NCI-H69 (cell line): Measurements from ENCODE around the gene NXPE2.
"Not testable (repeated sequence)": the region's sequence is repeated elsewhere in the genome, so short reads cannot be mapped to it uniquely, and the experiment has no call there.

Experiments used
- DNase-seq: peaks from one replicate; lab custom pipeline; 2025; lab: John Stamatoyannopoulos, UW

The NXPE2 gene

GRCh38 chr11:114678125-114679036 is at the start of gene NXPE2:
Gene NXPE2, plus strand, starts transcription at chr11:114678527. Its CDS starts 49 bp downstream, at chr11:114678576.
- DNase-seq: no peak

GRCh38 chr11:114631445-114631965 is 46.8 kb upstream of the NXPE2 start:
- peak; percentile 22 for DNase-seq

- DNase-seq: not testable (repeated sequence)
Measured at GRCh38 chr11:114639440-114639839, 38.9 kb upstream of the NXPE2 start.

GRCh38 chr11:114650661-114651060 is 27.7 kb upstream of the NXPE2 start:
- no peak for DNase-seq

- no peak for DNase-seq
Measured at GRCh38 chr11:114651145-114651718, 27.1 kb upstream of the NXPE2 start.

- no peak for DNase-seq
Measured at GRCh38 chr11:114653148-114653547, 25.2 kb upstream of the NXPE2 start.

GRCh38 chr11:114664641-114665040 is 13.7 kb upstream of the NXPE2 start:
- DNase-seq: no peak

- DNase-seq: no peak
Measured at GRCh38 chr11:114666760-114667159, 11.6 kb upstream of the NXPE2 start.

- DNase-seq: no peak
Measured at GRCh38 chr11:114668109-114668508, 10.2 kb upstream of the NXPE2 start.

- DNase-seq: no peak
Measured at GRCh38 chr11:114673661-114674060, 4.7 kb upstream of the NXPE2 start.

GRCh38 chr11:114679505-114679904 is 1.2 kb downstream of the NXPE2 start:
- DNase-seq: peak; percentile 8

GRCh38 chr11:114683007-114683406 is 4.7 kb downstream of the NXPE2 start:
- no peak for DNase-seq

GRCh38 chr11:114684636-114685035 is 6.3 kb downstream of the NXPE2 start:
- DNase-seq: no peak

GRCh38 chr11:114685097-114685496 is 6.8 kb downstream of the NXPE2 start:
- DNase-seq: no peak

- DNase-seq: peak; percentile 36
Measured at GRCh38 chr11:114705280-114706024, 27.1 kb downstream of the NXPE2 start.

- no peak for DNase-seq
Measured at GRCh38 chr11:114709960-114710359, 31.6 kb downstream of the NXPE2 start.

- no peak for DNase-seq
Measured at GRCh38 chr11:114713756-114714155, 35.4 kb downstream of the NXPE2 start.

GRCh38 chr11:114719562-114719961 is 41.2 kb downstream of the NXPE2 start:
- DNase-seq: no peak

- DNase-seq: no peak
Measured at GRCh38 chr11:114724916-114725524, 46.7 kb downstream of the NXPE2 start.

GRCh38 chr11:114725623-114726022 is 47.3 kb downstream of the NXPE2 start:
- DNase-seq: no peak

- no peak for DNase-seq
Measured at GRCh38 chr11:114736806-114737205, 58.5 kb downstream of the NXPE2 start.

GRCh38 chr11:114738954-114739353 is 60.6 kb downstream of the NXPE2 start:
- DNase-seq: peak; percentile 81
